ENCODE measurements around the gene MSH2.

- TF ChIP-seq POLR2A (IDR thresholded peaks at IDR 0.05) (no peak), CTCF (IDR thresholded peaks at IDR 0.05) (no peak), EP300 (IDR thresholded peaks at IDR 0.05) (no peak)
Observed at GRCh38 chr2:47471429-47472116, 68.6 kb downstream of the MSH2 start.

Data from tibial nerve (tissue), 4 donors.